GM18526 (cell line): ENCODE measurements around the gene OPCML.

Experiments used
- POLR2A ChIP-seq: IDR thresholded peaks from 3 replicates; pipeline ENCODE4 v1.6.1; 2011; ENCODE audit not compliant: insufficient read length; ENCODE audit errors: extremely low read depth

Gene OPCML

GRCh38 chr11:132504501-132505041, 1027.7 kb downstream of the OPCML start:
- TF ChIP-seq POLR2A = no peak

- TF ChIP-seq POLR2A = no peak
Measured at GRCh38 chr11:132501356-132501755, 1030.9 kb downstream of the OPCML start.

GRCh38 chr11:132499661-132500060, 1032.6 kb downstream of the OPCML start:
- TF ChIP-seq POLR2A = no peak

- no peak for TF ChIP-seq POLR2A
Measured at GRCh38 chr11:132496341-132496740, 1036.0 kb downstream of the OPCML start.

- TF ChIP-seq POLR2A = no peak
Measured at GRCh38 chr11:132493801-132494200, 1038.5 kb downstream of the OPCML start.

GRCh38 chr11:132490978-132491377, 1041.3 kb downstream of the OPCML start:
- no peak for TF ChIP-seq POLR2A

- no peak for TF ChIP-seq POLR2A
Measured at GRCh38 chr11:132486060-132486459, 1046.2 kb downstream of the OPCML start.

GRCh38 chr11:132475026-132475425, 1057.3 kb downstream of the OPCML start:
- no peak for TF ChIP-seq POLR2A

- no peak for TF ChIP-seq POLR2A
Measured at GRCh38 chr11:132472411-132473172, 1059.7 kb downstream of the OPCML start.

- TF ChIP-seq POLR2A = no peak
Measured at GRCh38 chr11:132471466-132471865, 1060.8 kb downstream of the OPCML start.

GRCh38 chr11:132466983-132467382, 1065.3 kb downstream of the OPCML start:
- no peak for TF ChIP-seq POLR2A

- no peak for TF ChIP-seq POLR2A
Measured at GRCh38 chr11:132464939-132465338, 1067.4 kb downstream of the OPCML start.

GRCh38 chr11:132464003-132464342, 1068.3 kb downstream of the OPCML start:
- TF ChIP-seq POLR2A = no peak

GRCh38 chr11:132463295-132464002, 1068.9 kb downstream of the OPCML start:
- no peak for TF ChIP-seq POLR2A

GRCh38 chr11:132459736-132460135, 1072.6 kb downstream of the OPCML start:
- no peak for TF ChIP-seq POLR2A

- TF ChIP-seq POLR2A = no peak
Measured at GRCh38 chr11:132457445-132457844, 1074.9 kb downstream of the OPCML start.
